Calu3 (cell line): ENCODE data around the gene SRP68. TPM values are rescaled to one million over a fixed set of nuclear protein-coding genes. Genes with fewer than 3 reads are reported as not detected.

ENCODE experiments used
- BruUV-seq: library from RNA; stranded (reverse); fragments of 400-500 nt; replicated peaks from 2 replicates; lab custom pipeline; 2021; lab: Mats Ljungman, UMichigan
- CTCF ChIA-PET: fragments of 300-600 bp; sonication (Branson Sonifier 250); formaldehyde crosslinking; loops from one replicate; lab custom pipeline; 2022; ENCODE audit warnings: antibody characterized with exemption; lab: Charles Lee
- DNase-seq: peaks from one replicate; pipeline ENCODE4 v3.0.0; 2022
- H3K27ac Mint-ChIP-seq: one replicate; pipeline ENCODE4 v1.8.0; 2022; ENCODE audit warnings: mixed read lengths; ENCODE audit not compliant: unreplicated experiment
- H3K27me3 Mint-ChIP-seq: one replicate; pipeline ENCODE4 v1.8.0; 2022; ENCODE audit warnings: mixed read lengths; ENCODE audit not compliant: unreplicated experiment
- H3K36me3 Mint-ChIP-seq: one replicate; pipeline ENCODE4 v1.8.0; 2022; ENCODE audit warnings: mild to moderate bottlenecking, moderate library complexity, mixed read lengths; ENCODE audit not compliant: insufficient read depth, unreplicated experiment
- H3K4me1 Mint-ChIP-seq: one replicate; pipeline ENCODE4 v1.8.0; 2022; ENCODE audit warnings: mild to moderate bottlenecking, low read depth, mixed read lengths; ENCODE audit not compliant: unreplicated experiment
- H3K4me3 Mint-ChIP-seq: one replicate; pipeline ENCODE4 v1.8.0; 2022; ENCODE audit warnings: mild to moderate bottlenecking, low read depth, moderate library complexity, mixed read lengths; ENCODE audit not compliant: unreplicated experiment
- H3K9me3 Mint-ChIP-seq: one replicate; pipeline ENCODE4 v1.8.0; 2022; ENCODE audit warnings: low read depth, mixed read lengths; ENCODE audit not compliant: unreplicated experiment
- CTCF ChIP-seq: fragments of 200-600 bp; IDR thresholded peaks from one replicate; pipeline ENCODE4 v1.8.0; 2022; ENCODE audit warnings: antibody characterized with exemption; ENCODE audit not compliant: unreplicated experiment
- intact Hi-C: fragments of 100-400 bp; cut with micrococcal nuclease; formaldehyde crosslinking; loops from one replicate; pipeline ENCODE4 v1.10.0; 2022; ENCODE audit not compliant: unreplicated experiment
- total RNA-seq: library from RNA; stranded (reverse); gene quantifications from 2 replicates; pipeline ENCODE4 v1.2.3, GENCODE V29; 2022

The SRP68 gene
- total RNA-seq, 1 experiment from 2014 or later = 80.7 TPM

- CTCF ChIA-PET = interaction anchor here (0.6 to 2.4 kb wide), 8 partner anchors 12 to 771 kb away, joined by 3 to 22 read pairs (median 4); partner anchors contain the start of genes ACOX1, FBF1, MRPL38 and TEN1
- intact Hi-C loops = loop anchor here (1.0 kb wide), 1 partner anchor 100 kb away; no protein-coding TSS in a partner anchor
- peak overlapping the region; percentile 53 for H3K27ac Mint-ChIP-seq
- no peaks in the 10 kb centered on the region for H3K27me3 Mint-ChIP-seq
- no peaks in the 10 kb centered on the region for H3K9me3 Mint-ChIP-seq
- peak; percentile 71 for TF ChIP-seq CTCF
- DNase-seq = peak; percentile 91
- peaks cover 12% of the 10 kb centered on the region for H3K4me1 Mint-ChIP-seq
- peak overlapping the region; percentile 14 for H3K4me3 Mint-ChIP-seq
- H3K36me3 Mint-ChIP-seq = peaks cover 61% of the 10 kb centered on the region
- BruUV-seq = no TSS peak
These were observed 66.8 kb downstream of the SRP68 start for GRCh38 chr17:76005263-76006149.

DNA sequence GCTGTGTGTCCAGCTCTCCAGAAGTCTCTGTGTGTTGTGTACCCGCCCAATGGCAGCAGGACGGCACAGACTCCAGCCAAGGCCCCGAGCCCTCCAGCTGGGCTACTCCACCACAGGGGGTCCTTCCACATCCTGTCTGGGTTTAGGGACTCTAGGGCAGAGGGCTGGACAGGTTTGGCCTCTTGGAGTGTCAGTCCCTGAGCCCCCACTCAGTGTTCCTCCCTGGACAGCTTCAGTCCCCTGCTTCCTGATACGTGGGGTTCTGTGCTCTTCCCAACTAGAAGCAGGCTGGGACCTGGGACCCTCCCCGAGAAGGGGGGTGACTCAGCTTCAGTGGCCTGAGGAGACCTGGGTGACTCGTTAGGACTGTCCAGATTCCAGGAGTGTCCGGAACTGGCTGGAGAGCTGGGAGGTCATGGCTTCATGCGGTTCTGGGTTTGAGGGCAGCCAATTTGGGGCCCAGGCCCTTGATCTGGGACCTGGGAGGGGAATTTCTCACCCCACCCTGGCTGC, 67.5 kb downstream of the SRP68 start:
- peak overlapping the region; percentile 53 for H3K27ac Mint-ChIP-seq
- intact Hi-C loops = loop anchor here (1.0 kb wide), 1 partner anchor 100 kb away; no protein-coding TSS in a partner anchor
- peaks cover 55% of the 10 kb centered on the region for H3K36me3 Mint-ChIP-seq
- H3K4me1 Mint-ChIP-seq = peaks cover 12% of the 10 kb centered on the region
- no peak for DNase-seq
- TF ChIP-seq CTCF = no peak
- BruUV-seq = no TSS peak
- CTCF ChIA-PET = interaction anchor here (0.6 to 2.4 kb wide), 7 partner anchors 12 to 106 kb away, joined by 3 to 22 read pairs (median 4); partner anchors contain the start of genes ACOX1, FBF1, MRPL38 and TEN1
- no peaks in the 10 kb centered on the region for H3K9me3 Mint-ChIP-seq
- no peak overlapping the region for H3K4me3 Mint-ChIP-seq
- no peaks in the 10 kb centered on the region for H3K27me3 Mint-ChIP-seq

GRCh38 chr17:76003915-76004314, 68.4 kb downstream of the SRP68 start:
- no peak overlapping the region for H3K4me3 Mint-ChIP-seq
- BruUV-seq = no TSS peak
- intact Hi-C loops = no loop called here
- H3K9me3 Mint-ChIP-seq = no peaks in the 10 kb centered on the region
- CTCF ChIA-PET = interaction anchor here (0.6 kb wide), 1 partner anchor 105 kb away, joined by 3 read pairs; no protein-coding TSS in a partner anchor
- H3K27me3 Mint-ChIP-seq = no peaks in the 10 kb centered on the region
- DNase-seq = no peak
- no peak for TF ChIP-seq CTCF
- H3K36me3 Mint-ChIP-seq = peaks cover 47% of the 10 kb centered on the region
- H3K4me1 Mint-ChIP-seq = peaks cover 12% of the 10 kb centered on the region
- no peak overlapping the region for H3K27ac Mint-ChIP-seq

GRCh38 chr17:76002100-76002499, 70.2 kb downstream of the SRP68 start:
- H3K27ac Mint-ChIP-seq = no peak overlapping the region
- H3K9me3 Mint-ChIP-seq = no peaks in the 10 kb centered on the region
- intact Hi-C loops = no loop called here
- H3K27me3 Mint-ChIP-seq = no peaks in the 10 kb centered on the region
- H3K4me3 Mint-ChIP-seq = no peak overlapping the region
- no TSS peak for BruUV-seq
- peaks cover 26% of the 10 kb centered on the region for H3K4me1 Mint-ChIP-seq
- DNase-seq = no peak
- CTCF ChIA-PET = interaction anchor here (1.3 kb wide), 1 partner anchor 97 kb away, joined by 4 read pairs; the partner anchor contains the start of gene MRPL38
- H3K36me3 Mint-ChIP-seq = peaks cover 38% of the 10 kb centered on the region
- TF ChIP-seq CTCF = no peak
